ENCODE measurements around the gene SFMBT1.

SFMBT1 gene, protein sequence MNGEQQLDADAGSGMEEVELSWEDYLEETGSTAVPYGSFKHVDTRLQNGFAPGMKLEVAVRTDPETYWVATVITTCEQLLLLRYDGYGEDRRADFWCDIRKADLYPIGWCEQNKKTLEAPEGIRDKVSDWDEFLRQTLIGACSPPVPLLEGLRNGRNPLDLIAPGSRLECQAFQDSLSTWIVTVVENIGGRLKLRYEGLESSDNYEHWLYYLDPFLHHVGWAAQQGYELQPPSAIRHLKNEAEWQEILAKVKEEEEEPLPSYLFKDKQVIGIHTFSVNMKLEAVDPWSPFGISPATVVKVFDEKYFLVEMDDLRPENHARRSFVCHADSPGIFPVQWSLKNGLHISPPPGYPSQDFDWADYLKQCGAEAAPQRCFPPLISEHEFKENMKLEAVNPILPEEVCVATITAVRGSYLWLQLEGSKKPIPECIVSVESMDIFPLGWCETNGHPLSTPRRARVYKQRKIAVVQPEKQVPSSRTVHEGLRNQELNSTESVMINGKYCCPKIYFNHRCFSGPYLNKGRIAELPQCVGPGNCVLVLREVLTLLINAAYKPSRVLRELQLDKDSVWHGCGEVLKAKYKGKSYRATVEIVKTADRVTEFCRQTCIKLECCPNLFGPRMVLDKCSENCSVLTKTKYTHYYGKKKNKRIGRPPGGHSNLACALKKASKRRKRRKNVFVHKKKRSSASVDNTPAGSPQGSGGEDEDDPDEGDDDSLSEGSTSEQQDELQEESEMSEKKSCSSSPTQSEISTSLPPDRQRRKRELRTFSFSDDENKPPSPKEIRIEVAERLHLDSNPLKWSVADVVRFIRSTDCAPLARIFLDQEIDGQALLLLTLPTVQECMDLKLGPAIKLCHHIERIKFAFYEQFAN

DNA sequence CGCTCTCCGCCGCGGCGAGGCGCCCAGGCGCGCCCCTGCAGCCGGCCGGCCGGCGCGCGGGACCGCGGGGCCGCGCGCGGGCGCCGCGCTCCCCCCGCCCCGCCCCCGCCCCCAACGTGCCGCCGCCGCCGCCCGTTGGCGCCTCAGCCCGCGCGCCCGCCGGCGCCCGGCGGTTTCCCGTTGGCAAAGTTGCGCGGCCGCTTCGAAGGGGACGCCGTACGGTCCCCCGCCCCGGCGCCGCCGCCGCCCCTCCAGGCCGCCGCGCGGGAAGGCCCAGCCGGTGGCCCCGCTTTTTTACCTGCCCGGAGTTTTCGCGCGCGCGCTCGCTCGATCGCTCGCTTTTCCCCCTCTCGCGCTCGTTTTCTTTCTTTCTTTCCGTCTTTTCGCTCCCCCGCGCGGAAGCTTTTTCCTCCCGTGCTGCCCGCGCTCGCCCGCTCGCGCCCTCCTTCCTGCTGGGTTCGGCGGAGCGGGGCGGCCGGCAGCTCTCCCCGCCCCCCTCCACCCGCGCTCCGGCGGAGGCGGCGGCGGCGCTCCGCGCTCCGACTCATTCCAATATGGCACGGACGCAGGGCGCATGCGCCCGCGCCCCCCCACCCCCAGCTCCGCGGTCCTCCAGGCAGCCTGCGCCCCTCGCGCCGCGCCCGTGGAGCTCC, at the start of gene SFMBT1:
TSS of gene SFMBT1 (minus strand) at position 556 of the 653 bp plus-strand sequence. CDS start 76,945 bp downstream, outside the sequence.
- DNase-seq: peak; percentile 91

DNA sequence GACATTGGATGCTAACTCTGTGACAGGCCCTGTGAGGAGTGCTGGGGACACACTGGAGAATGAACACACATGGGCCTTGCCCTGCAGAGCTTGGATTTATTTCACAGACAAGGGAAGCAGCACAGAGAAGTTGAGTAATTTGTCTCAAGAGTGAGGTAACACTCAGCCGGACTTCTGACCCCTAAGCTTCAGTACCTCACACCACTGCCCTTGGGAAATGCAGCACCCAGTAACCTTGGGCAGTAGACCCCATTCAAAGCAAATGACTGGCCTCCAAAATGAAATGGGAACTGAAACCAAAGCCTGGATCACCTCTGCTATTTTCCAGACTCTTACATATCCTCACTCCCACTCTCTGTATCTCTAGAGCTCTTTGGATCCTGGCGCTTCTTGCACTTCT, 47.1 kb upstream of the SFMBT1 start:
- no peak for DNase-seq

GRCh38 chr3:53092216-53092615, 46.3 kb upstream of the SFMBT1 start:
- DNase-seq: no peak

DNA sequence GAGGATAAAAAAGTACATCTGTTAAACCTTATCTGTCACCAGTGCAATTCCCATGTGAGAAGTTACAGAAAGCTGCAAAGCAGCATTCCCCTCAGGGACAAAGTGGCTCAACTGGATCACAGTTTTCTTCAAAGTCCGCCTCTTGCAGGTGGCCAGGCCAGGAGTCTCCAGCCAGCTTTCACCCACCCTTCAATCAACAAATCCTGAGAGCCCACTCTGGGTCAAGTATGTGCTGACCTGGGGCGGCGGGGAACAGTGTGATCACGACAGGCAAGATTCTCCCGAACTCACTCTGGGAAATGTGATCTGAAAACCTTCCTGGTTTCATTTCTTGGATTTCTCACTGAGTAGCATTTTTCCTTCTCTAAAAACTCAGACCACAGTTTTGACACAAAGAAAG, 45.1 kb upstream of the SFMBT1 start:
- no peak for DNase-seq

GRCh38 chr3:53089511-53089910, 43.6 kb upstream of the SFMBT1 start:
- no peak for DNase-seq

DNA sequence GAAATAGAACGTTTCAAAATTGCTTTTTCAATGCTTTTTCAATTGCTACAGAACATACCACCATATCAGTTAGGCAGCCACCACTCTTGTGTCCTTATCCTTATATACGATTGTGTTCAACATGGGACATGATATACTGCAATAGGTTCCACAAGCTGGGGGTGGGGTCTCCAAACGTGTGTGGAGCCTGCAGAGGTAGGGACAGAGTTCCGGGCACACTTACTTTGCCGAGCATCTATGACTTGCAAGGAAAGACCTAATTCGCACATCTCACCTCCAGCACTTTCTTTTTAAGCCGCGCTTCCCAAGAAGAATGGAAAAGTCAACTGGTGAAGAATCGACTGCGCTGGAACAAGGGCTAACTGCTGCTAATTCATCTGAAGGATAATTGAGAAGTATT, 39.6 kb upstream of the SFMBT1 start:
- peak; percentile 57 for DNase-seq

DNA sequence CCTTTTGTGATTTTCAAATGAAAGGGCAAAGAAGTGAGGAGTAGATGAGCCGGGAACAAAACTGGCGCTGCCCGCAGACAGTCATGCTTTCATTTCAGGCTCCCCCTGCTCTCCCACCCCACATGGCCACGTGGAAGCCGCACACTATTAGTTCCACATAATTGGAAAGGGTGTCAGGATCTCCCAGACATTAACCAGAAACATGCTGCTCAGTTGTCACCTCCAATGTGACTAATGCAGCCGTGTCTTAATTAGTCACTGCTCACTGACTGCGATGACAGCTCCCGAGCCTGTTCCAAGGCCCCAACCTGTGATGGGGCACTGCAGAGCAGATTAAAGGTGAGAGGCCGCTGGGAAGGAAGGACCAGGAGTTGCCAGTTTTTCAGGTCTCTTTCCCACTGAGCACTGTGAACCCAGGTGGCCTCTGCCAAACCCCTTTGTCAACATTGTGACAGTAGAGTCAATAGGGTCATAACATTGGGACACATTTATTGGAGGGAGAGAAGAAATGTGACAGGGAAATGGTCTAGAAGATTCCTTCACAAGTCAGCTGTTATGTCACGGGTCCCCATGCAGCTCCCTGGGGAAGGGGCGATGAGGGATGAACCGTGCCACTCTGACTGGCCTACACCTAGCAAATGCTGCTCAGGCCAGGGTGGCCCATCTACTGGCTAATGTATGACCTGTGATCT, 38.6 kb upstream of the SFMBT1 start:
- no peak for DNase-seq

GRCh38 chr3:53083949-53084309, 38.1 kb upstream of the SFMBT1 start:
- DNase-seq: no peak

DNA sequence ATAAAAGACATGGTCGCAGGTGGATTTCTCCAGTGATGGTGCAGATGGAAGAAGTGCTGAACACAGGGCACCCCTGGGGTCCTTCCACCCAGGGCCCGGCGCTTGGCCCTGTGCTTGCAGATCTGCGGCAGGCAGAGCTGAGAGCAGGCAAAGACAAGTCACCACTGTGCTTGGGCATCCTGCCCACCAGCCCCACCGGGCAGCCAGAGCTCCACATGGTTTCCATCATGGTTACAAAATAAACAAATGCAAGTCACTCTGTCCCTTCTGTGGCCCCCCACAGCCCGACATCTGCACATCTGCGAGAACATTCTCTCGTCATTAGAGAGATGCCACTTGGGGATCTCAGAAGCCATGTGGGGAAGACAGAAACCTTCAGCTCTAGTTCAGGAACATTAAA, 37.6 kb upstream of the SFMBT1 start:
- peak; percentile 50 for DNase-seq

- DNase-seq: peak; percentile 43
These were observed 36.9 kb upstream of the SFMBT1 start for GRCh38 chr3:53082736-53083135.

DNA sequence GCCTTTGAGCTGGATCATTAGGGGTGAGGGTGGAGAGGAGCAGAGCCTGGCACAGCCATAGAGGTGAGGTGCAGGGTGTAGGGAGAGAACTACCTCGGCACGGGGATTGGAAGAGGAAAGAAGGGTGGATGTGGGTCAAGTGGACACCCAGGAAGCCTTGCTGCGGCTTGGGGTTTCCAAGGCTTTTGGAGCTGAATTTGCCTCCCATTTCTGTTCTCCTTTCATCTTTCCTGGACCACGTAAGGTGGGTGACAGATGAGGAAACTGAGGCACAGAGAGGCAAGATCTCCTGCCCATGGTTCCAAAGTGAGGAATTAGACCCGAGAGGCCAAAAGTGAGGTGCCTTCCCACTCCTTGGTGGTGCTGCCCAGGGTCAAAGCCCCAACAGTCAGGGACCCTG, 35.4 kb upstream of the SFMBT1 start:
- DNase-seq: no peak

DNA sequence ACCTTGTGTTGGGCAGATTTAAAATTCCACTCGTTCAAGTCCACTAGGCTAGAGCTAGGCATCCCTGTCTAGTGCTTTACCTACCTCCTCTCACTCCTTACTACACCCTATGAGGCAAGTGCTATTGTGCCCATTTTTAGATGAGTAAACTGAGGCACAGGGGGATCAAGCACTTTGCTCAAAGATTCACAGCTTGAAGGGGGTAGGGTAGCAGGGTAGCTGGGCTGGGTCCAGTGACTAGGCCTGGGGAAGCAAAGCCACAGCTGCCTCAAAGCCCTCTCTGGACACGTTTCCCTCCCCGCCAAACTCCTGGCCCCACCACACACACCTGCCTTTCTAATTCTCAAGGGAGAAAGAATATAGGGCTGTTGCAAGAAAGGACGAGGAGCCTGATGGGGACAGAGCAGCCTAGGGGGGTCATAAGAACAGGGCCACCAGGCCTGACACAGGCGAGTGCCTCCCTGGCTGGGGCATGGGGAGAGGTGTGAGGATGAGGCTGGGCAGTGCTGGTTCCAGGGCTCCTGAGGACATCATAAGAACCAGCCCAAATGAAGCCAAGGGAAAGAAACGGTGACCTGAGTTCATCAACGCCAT, 34.8 kb upstream of the SFMBT1 start:
- DNase-seq: no peak

GRCh38 chr3:53079791-53080555, 34.1 kb upstream of the SFMBT1 start:
- peak; percentile 48 for DNase-seq

GRCh38 chr3:53079147-53079546, 33.3 kb upstream of the SFMBT1 start:
- no peak for DNase-seq

GRCh38 chr3:53078656-53079055, 32.8 kb upstream of the SFMBT1 start:
- no peak for DNase-seq

GRCh38 chr3:53077476-53078220, 31.8 kb upstream of the SFMBT1 start:
- peak; percentile 50 for DNase-seq

DNA sequence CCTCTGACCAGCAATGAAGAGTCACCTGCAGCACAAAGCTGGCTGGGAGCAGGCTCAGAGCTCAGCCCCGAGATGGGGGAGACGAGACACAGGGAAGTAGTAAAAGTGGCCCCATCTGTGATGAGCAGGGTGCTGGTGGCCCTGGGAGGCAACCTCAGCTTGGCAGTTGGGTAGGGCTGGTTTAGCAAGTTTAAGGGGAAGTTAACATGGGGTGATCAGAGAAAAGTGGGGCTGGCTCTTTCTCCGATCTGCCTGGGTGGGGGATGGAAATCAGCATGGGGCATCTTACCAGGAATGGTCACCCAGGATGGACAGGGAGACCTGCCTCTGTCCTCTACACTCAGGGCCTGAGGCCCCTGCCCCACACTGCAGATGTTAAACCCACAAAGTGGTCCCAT, 29.9 kb upstream of the SFMBT1 start:
- DNase-seq: peak; percentile 24

DNA sequence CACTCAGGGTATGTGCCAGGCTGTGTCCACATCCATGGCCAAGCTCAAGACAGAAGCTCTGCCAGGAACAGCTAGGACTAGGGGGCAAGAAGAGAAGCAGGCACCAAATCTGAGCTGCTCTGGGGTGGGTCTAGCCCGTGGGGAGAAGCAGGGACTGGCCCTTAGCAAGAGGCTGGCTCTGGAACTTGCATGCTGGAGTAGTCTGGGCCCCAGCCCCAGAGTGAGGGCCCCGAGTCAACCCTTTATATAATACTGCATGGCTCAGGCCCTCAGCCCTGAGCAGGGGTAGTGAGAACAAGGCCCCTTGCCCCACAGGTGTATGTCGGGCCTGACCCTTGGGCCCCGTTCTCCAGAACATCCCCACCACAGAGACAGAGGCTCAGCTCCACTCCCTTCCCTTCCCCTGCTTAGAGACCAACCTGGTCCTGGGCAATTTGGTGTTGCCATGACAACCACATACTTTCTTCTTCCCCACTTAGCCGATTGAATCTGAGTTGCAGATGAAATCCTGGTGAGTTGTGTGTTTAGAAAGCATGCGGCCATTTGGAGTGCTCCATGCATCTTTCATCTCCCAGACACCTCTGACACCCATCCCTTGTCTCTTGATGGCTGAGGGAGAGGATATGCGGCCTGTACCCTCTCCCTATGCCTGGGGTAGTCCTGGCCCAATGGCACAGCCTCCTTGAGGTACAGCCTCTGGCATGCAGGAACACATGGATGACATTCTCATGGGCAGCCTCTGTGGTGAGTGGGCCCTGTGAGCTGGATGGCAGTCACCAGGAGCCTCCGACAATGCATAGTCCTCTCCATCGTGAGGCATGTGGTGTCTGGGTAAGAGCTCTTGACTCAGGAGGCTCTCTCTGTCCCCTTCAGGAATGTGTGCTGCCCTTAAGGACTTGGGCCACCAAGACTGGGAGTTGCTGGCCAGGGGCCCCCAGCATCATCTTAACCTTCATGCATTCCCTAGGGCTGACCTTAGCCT, 29.2 kb upstream of the SFMBT1 start:
- peak; percentile 42 for DNase-seq

DNA sequence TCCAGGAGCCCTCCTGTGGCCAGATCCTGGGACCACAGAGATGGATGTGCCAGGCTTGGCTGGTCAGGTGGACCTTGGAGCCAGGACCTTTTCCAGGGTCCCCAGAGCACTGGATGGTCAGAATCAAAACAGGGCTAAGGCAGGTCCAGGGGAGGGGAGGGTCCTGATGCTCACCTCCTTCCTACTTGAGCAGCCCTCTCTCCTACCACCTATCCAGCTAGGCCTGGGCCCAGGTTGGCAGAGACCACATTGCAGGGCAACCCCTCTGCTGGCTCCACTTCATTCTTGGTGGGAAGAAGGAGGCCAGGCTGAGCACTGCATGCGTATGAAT, 28.5 kb upstream of the SFMBT1 start:
- DNase-seq: peak; percentile 50
